SK-N-SH (cell line): ENCODE data around the gene SHROOM2. TPM values are rescaled to one million over a fixed set of nuclear protein-coding genes. Genes with fewer than 3 reads are reported as not detected.

ENCODE experiments used
- CTCF ChIA-PET: fragments of 300-600, 350-600 bp; formaldehyde crosslinking; extraction: SDS; loops from one replicate; lab custom pipeline; 2021; lab: Yijun Ruan, JAX
- POLR2A ChIA-PET: fragments of 350-600 bp; sonication (Branson Sonifier 250); formaldehyde crosslinking; extraction: SDS; loops from one replicate; lab custom pipeline; 2020; ENCODE audit warnings: antibody characterized with exemption, inconsistent platforms; lab: Yijun Ruan, JAX
- DNase-seq: peaks from one replicate; pipeline ENCODE4 v3.0.0; 2012
- H2AFZ ChIP-seq: fragments of 200-600 bp; sonication (generic); 2 replicates; pipeline ENCODE4 v1.8.1; 2016; ENCODE audit warnings: antibody characterized with exemption, mild to moderate bottlenecking, low read depth
- H3F3A ChIP-seq: fragments of 200-600 bp; sonication (generic); replicated peaks from 2 replicates; pipeline ENCODE3; 2016; ENCODE audit warnings: antibody characterized with exemption, mild to moderate bottlenecking; ENCODE audit not compliant: insufficient read depth
- H3K27ac ChIP-seq, 2 experiments: fragments of 200-500 bp in 1 of 2; fragments of 200-600 bp in 1 of 2; sonication (Bioruptor generic) in 1 of 2; sonication (generic), shearing (Covaris generic) in 1 of 2; 2 replicates each; pipeline versions ENCODE4 v1.5.1 to v1.6.1; 2014 to 2016; ENCODE audit warnings: low read depth in 2 of 2, inconsistent platforms in 1 of 2, low read length in 1 of 2, mild to moderate bottlenecking in 1 of 2, mixed read lengths in 1 of 2
- H3K27me3 ChIP-seq: fragments of 200-600 bp; sonication (generic), shearing (Covaris generic); 2 replicates; pipeline ENCODE4 v1.6.1; 2016; ENCODE audit warnings: mixed run types; ENCODE audit not compliant: insufficient read depth
- H3K36me3 ChIP-seq, 2 experiments: fragments of 200-500 bp in 1 of 2; fragments of 200-600 bp in 1 of 2; sonication (Bioruptor generic) in 1 of 2; sonication (generic) in 1 of 2; replicated peaks in 1 of 2; 2 replicates each; pipeline versions ENCODE3 to v1.5.1; 2014 to 2016; ENCODE audit warnings: low read length in 1 of 2, mild to moderate bottlenecking in 1 of 2; ENCODE audit not compliant: insufficient read depth in 2 of 2, control insufficient read depth in 1 of 2
- H3K4me1 ChIP-seq, 2 experiments: fragments of 200-500 bp in 1 of 2; fragments of 200-600 bp in 1 of 2; sonication (Bioruptor generic) in 1 of 2; sonication (generic), shearing (Covaris generic) in 1 of 2; 2 replicates each; pipeline versions ENCODE4 v1.5.1 to v1.6.1; 2014 to 2016; ENCODE audit warnings: low read depth in 1 of 2, low read length in 1 of 2, mixed run types in 1 of 2; ENCODE audit not compliant: insufficient read depth in 2 of 2, control insufficient read depth in 1 of 2
- H3K4me2 ChIP-seq: fragments of 200-600 bp; sonication (generic), shearing (Covaris generic); 2 replicates; pipeline ENCODE4 v1.6.1; 2017; ENCODE audit warnings: mixed run types
- H3K4me3 ChIP-seq, 2 experiments: fragments of 200-500 bp in 1 of 2; fragments of 200-600 bp in 1 of 2; sonication (Bioruptor generic) in 1 of 2; sonication (generic), shearing (Covaris generic) in 1 of 2; 2 replicates each; pipeline versions ENCODE4 v1.5.1 to v1.8.1; 2014 to 2016; ENCODE audit warnings: low read depth in 2 of 2, inconsistent platforms in 1 of 2, low read length in 1 of 2, mild to moderate bottlenecking in 1 of 2, mixed read lengths in 1 of 2, moderate library complexity in 1 of 2
- H3K79me2 ChIP-seq: fragments of 200-600 bp; sonication (generic); 2 replicates; pipeline ENCODE4 v1.8.1; 2017; ENCODE audit warnings: mild to moderate bottlenecking; ENCODE audit not compliant: insufficient read depth
- H3K9ac ChIP-seq: fragments of 200-600 bp; sonication (generic); 2 replicates; pipeline ENCODE4 v1.6.1; 2017; ENCODE audit warnings: mixed run types
- H3K9me2 ChIP-seq: fragments of 200-600 bp; sonication (generic); 2 replicates; pipeline ENCODE4 v1.6.1; 2017; ENCODE audit warnings: mixed run types
- H3K9me3 ChIP-seq: fragments of 200-600 bp; sonication (generic); 2 replicates; pipeline ENCODE4 v1.6.1; 2017; ENCODE audit warnings: mixed run types, mild to moderate bottlenecking, moderate library complexity
- H4K20me1 ChIP-seq: fragments of 200-600 bp; sonication (generic); 2 replicates; pipeline ENCODE4 v1.6.1; 2017; ENCODE audit warnings: mild to moderate bottlenecking, mixed run types; ENCODE audit not compliant: insufficient read depth
- CTCF ChIP-seq: fragments of 200-600 bp; sonication (generic); IDR thresholded peaks from 2 replicates; pipeline ENCODE4 v1.6.1; 2017; ENCODE audit warnings: antibody characterized with exemption, mild to moderate bottlenecking, moderate library complexity
- ELF1 ChIP-seq: IDR thresholded peaks from 2 replicates; pipeline ENCODE4 v1.4.0; 2012
- EP300 ChIP-seq, 2 experiments: IDR thresholded peaks; 2 replicates each; pipeline versions ENCODE4 v1.4.0 to v1.6.1; 2012; ENCODE audit warnings: borderline replicate concordance in 1 of 2, low read depth in 1 of 2, low read length in 1 of 2
- FOSL2 ChIP-seq: IDR thresholded peaks from 2 replicates; pipeline ENCODE4 v1.4.0; 2012; ENCODE audit warnings: low read depth, mild to moderate bottlenecking, moderate library complexity, borderline replicate concordance
- FOXJ3 ChIP-seq: sonication (generic); formaldehyde crosslinking; IDR thresholded peaks from 2 replicates; pipeline ENCODE4 v1.5.1; 2020; ENCODE audit warnings: mild to moderate bottlenecking, missing genetic modification reagents
- IRF3 ChIP-seq: fragments of 150-350 bp; IDR thresholded peaks from 2 replicates; pipeline ENCODE4 v1.6.1; 2016; ENCODE audit warnings: mild to moderate bottlenecking, low read depth, low read length
- POLR2AphosphoS5 ChIP-seq: IDR thresholded peaks from 2 replicates; pipeline ENCODE4 v1.6.1; 2012; ENCODE audit warnings: low read depth, low read length
- RAD21 ChIP-seq: IDR thresholded peaks from 2 replicates; pipeline ENCODE4 v1.6.1; 2012; ENCODE audit warnings: mild to moderate bottlenecking, low read length
- RCOR1 ChIP-seq: fragments of 150-350 bp; IDR thresholded peaks from 2 replicates; pipeline ENCODE4 v1.6.1; 2017; ENCODE audit warnings: antibody characterized with exemption, low read length
- SMC3 ChIP-seq: IDR thresholded peaks from 2 replicates; pipeline ENCODE4 v1.6.1; 2012; ENCODE audit warnings: low read depth, low read length, improper control_type of control experiment
- TAF1 ChIP-seq: IDR thresholded peaks from 2 replicates; pipeline ENCODE4 v1.6.1; 2012; ENCODE audit warnings: low read depth, mild to moderate bottlenecking, low read length, moderate library complexity, borderline replicate concordance
- TCF12 ChIP-seq: IDR thresholded peaks from 2 replicates; pipeline ENCODE4 v1.4.0; 2012
- TEAD4 ChIP-seq: IDR thresholded peaks from 2 replicates; pipeline ENCODE4 v1.4.0; 2012; ENCODE audit warnings: mild to moderate bottlenecking, borderline replicate concordance; ENCODE audit not compliant: insufficient read depth
- USF2 ChIP-seq: fragments of 150-350 bp; IDR thresholded peaks from 2 replicates; pipeline ENCODE4 v1.6.1; 2017; ENCODE audit warnings: antibody characterized with exemption, low read length, low read depth, borderline replicate concordance
- ZBTB33 ChIP-seq: IDR thresholded peaks from 2 replicates; pipeline ENCODE4 v1.4.0; 2012; ENCODE audit warnings: low read depth, borderline replicate concordance
- WGBS: methylation state at CpG from one replicate; pipeline ENCODE4 v1.1.6; 2017; ENCODE audit warnings: low lambda C conversion rate; 5-methylcytosine and 5-hydroxymethylcytosine counted together
- polyA plus RNA-seq, 3 experiments: library from polyadenylated mRNA; depleted of rRNA; stranded (reverse); fragments of >200 nt; gene quantifications; 2 replicates each; pipeline ENCODE4 v1.2.3, GENCODE V29; 2012

Gene SHROOM2
- polyA plus RNA-seq, 1 of the 3 experiments (the other 2 are of a cell fraction): not detected

- TF ChIP-seq CTCF (no peak), ELF1 (no peak), TEAD4 (no peak), USF2 (no peak), RCOR1 (no peak)
These were observed 60.4 kb downstream of the SHROOM2 start (continued) for GRCh38 chrX:9846631-9847030.

GRCh38 chrX:9847071-9847470 is 60.8 kb downstream of the SHROOM2 start:
- H2AFZ ChIP-seq: no peak overlapping the region
- no peaks in the 10 kb centered on the region for H3F3A ChIP-seq
- no peak overlapping the region for H3K4me2 ChIP-seq
- ChIA-PET CTCF (no interaction called here), POLR2A (no interaction called here)
- H3K4me3 ChIP-seq: no peak overlapping the region
- WGBS: 38% methylated on average over 8 of the region's 8 CpGs
- no peaks in the 10 kb centered on the region for H3K9me2 ChIP-seq
- no peaks in the 10 kb centered on the region for H3K79me2 ChIP-seq
- no peaks in the 10 kb centered on the region; a peak in 1 of 4 replicates for H3K4me1 ChIP-seq
- no peak overlapping the region for H3K9ac ChIP-seq
- H3K27me3 ChIP-seq: peaks cover 5% of the 10 kb centered on the region; the same call in 1 of the 2 replicates
- H3K27ac ChIP-seq: no peak overlapping the region
- DNase-seq: no peak
- no peaks in the 10 kb centered on the region for H4K20me1 ChIP-seq
- no peaks in the 10 kb centered on the region for H3K9me3 ChIP-seq
- H3K36me3 ChIP-seq: no peaks in the 10 kb centered on the region
- TF ChIP-seq TCF12: no peak
- no peak for TF ChIP-seq FOXJ3 (CRISPR knock-in tag)
- TF ChIP-seq TAF1: no peak

- POLR2A ChIA-PET: no interaction called here
- Histone ChIP-seq H3K36me3 (no peaks in the 10 kb centered on the region), H3K9ac (no peak overlapping the region), H3K27me3 (peaks cover 5% of the 10 kb centered on the region; the same call in 1 of the 2 replicates), H3K4me2 (no peak overlapping the region), H3F3A (no peaks in the 10 kb centered on the region), H3K27ac (no peak overlapping the region), H3K9me2 (no peaks in the 10 kb centered on the region), H2AFZ (no peak overlapping the region), H3K4me3 (no peak overlapping the region), H3K9me3 (no peaks in the 10 kb centered on the region), H4K20me1 (no peaks in the 10 kb centered on the region), H3K4me1 (peaks cover 0 to 4% of the 10 kb centered on the region in 2 experiments; a peak in 1 of 4 replicates)
- no peak for DNase-seq
- WGBS: 52% methylated on average over 17 of the region's 17 CpGs
- TF ChIP-seq EP300 (IDR thresholded peaks at IDR 0.05; ENCODE audit: borderline replicate concordance in 1 of 2, low read depth in 1 of 2, low read length in 1 of 2): no peak
- TF ChIP-seq ZBTB33: no peak
- no peak for TF ChIP-seq POLR2AphosphoS5
- no peak for TF ChIP-seq SMC3
- TF ChIP-seq RAD21: no peak
- no peak for TF ChIP-seq IRF3
- no peak for TF ChIP-seq FOXJ3 (CRISPR knock-in tag)
- TF ChIP-seq USF2: no peak
- no peak for TF ChIP-seq TAF1
- TF ChIP-seq FOSL2: no peak
- TF ChIP-seq, all 33 proteins: peak for 0
- CTCF ChIA-PET: no interaction called here
- H3K79me2 ChIP-seq: no peaks in the 10 kb centered on the region
These were observed 62.7 kb downstream of the SHROOM2 start for GRCh38 chrX:9848718-9849479.
